NB4 (cell line): ENCODE measurements around the gene INO80B.

Experiments
- CTCF ChIP-seq: IDR thresholded peaks from one replicate; pipeline ENCODE4 v1.5.1; 2012; ENCODE audit warnings: low read depth, low read length
- MAX ChIP-seq: IDR thresholded peaks from 2 replicates; pipeline ENCODE4 v1.6.1; 2011; ENCODE audit warnings: low read depth, low read length
- MYC ChIP-seq: IDR thresholded peaks from 2 replicates; pipeline ENCODE4 v1.6.1; 2011; ENCODE audit warnings: low read depth, low read length
- POLR2A ChIP-seq: IDR thresholded peaks from 2 replicates; pipeline ENCODE4 v1.6.1; 2011; ENCODE audit warnings: mild to moderate bottlenecking; ENCODE audit not compliant: insufficient read length; ENCODE audit errors: extremely low read depth

- TF ChIP-seq CTCF: no peak
- TF ChIP-seq POLR2A: no peak
- TF ChIP-seq MAX: no peak
- TF ChIP-seq MYC: no peak
These were observed 16.6 kb upstream of the INO80B start for GRCh38 chr2:74438248-74438647.
